Ramos (cell line): ENCODE data around the gene SNTB2.
"Not testable (repeated sequence)": the region's sequence is repeated elsewhere in the genome, so short reads cannot be mapped to it uniquely, and the experiment has no call there.

Experiments used
- in situ Hi-C: fragments of 300-500 bp; cut with MboI; formaldehyde crosslinking; loops from one replicate; pipeline ENCODE4 v1.14.3; 2022; ENCODE audit warnings: low sequenced_read_pairs; ENCODE audit not compliant: unreplicated experiment

Gene SNTB2

DNA sequence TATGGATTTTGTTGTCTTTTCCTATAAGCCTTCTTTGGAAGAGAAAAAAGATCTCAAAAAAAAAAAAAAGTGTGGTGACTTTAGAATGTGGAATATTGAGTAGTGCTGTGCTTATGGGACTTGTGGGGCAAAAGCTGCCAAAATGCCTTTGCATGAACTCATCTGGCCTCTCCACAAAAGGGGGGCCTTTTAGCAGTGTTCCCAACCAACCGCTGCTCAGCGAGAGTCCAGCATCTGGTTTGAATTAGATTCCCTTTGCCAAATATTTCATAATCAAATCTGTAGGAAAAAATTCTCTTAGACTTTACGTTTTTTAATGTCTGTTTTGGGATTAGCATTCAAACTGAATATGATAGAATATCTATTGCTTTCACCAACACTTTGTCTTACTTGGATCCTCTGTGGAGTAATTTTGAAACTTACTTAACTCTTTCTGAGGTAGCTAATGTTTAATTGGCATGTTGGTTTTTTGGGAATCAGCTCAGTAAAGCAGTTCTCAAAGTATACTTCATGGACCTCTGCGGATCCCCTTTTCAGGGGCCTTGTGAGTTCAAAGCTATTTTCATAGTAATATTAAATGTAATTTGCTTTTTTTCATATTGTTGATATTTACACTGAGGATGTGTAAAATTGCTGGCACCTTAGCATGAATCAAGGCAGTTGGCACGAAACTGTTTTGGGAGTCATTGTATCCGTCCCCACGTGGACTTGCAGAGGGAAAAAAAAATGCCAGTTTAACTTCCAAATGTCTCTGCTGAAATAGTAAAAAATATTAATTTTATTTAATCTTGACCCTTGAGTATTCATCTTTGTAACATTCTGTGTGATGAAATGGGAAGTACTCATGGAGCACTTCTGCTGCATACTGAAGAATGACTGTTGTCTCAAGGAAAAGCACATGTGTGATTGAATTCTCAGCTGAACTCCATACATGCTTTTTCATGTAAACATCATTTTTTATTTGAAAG lies 89.5 kb downstream of the SNTB2 start:
- in situ Hi-C loops, result no loop called here

DNA sequence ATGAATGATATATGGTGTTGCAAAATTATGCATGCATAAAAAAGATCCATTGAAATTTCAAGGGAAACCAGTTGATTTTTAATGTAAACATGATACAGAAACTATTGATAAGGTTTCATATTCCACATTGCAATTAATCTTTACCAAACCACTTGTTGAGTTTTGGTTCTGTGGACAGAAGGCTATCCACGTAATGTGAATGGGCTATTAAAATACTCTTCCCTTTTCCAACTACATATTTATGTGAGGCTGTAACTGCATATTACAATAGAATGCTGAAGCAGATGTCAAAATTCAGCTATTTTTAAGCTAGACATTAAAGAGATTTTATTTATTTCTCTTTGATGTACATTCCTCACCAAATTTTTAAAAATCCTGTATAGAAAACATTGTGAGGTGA lies 90.4 kb downstream of the SNTB2 start:
- in situ Hi-C loops, result no loop called here

DNA sequence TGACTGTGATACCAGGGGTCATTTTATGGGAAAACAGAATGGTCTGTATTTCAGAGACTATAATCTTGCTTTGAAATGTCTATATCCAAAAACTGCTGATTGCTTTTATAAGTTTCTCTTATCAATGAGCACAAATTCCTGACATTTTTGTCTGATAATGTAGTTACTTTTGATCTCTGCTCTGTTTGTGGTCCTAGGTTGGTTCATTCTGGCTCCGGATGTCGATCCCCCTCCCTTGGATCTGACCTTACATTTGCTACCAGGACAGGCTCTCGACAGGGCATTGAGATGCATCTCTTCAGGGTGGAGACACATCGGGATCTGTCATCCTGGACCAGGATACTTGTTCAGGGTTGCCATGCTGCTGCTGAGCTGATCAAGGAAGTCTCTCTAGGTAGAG lies 96.9 kb downstream of the SNTB2 start:
- in situ Hi-C loops, result no loop called here

DNA sequence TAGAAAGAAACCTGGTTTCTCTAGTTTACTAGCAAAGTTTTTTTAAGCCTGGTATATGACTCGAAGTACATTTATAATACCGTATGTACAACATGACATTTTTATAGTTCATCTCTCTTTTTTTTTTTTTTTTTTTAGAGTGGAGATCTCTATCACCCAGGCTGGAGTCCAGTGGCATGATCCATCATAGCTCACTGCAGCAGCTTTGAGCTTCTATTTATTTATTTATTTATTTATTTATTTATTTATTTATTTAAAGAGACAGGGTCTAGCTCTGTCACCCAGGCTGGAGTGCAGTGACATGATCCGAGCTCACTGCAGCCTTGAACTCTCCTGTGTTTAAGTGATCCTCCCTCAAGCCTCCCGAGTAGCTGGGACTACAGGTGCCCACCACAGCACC lies 98.3 kb downstream of the SNTB2 start:
- in situ Hi-C loops, result loop anchor here (5.0 kb wide), 1 partner anchor 133 kb away; no protein-coding TSS in a partner anchor

DNA sequence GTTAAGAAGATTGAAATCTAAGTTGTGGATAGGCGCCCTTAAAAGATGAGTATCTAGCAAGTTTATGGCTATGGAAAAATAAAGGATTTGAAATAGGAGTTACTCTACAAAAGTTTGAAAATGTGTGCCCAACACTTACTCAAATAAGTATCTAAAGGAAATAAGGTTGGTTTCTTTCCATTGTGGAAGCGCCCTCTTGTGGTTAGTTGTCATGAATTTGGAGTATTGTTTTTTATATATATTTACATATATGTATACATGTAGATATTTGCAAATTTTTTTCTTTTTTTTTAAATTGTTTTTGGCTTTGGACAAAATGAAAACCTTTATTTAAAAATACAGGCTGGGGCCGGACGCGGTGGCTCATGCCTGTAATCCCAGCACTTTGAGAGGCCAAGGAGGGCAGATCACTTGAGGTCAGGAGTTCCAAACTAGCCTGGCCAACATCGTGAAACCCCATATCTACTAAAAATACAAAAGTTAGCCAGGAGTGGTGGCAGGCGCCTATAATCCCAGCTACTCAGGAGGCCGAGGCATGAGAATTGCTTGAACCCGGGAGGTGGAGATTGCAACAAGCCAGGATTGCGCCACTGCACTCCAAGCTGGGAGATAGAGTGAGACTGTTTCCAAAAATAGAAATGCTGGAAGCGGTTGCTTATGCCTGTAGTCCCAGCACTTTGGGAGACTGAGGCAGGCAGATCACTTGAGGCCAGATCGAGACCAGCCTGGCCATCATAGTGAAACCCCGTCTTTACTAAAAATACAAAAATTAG lies 100.2 kb downstream of the SNTB2 start:
- in situ Hi-C loops, result loop anchor here (5.0 kb wide), 1 partner anchor 135 kb away; no protein-coding TSS in a partner anchor

DNA sequence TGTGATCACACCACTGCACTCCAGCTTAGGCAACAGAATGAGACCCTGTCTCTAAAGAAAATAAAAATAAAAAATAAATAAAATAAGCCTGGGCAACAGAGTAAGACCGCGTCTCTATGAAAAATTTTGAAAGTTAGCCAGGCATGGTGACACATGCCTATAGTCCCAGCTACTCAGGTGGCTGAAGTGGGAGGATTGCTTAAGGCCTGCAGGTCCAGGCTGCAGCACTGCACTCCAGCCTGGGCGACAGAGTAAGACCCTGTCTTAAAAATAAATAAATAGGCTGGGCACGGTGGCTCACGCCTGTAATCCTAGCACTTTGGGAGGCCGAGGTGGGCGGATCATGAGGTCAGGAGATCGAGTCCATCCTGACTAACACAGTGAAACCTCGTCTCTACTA lies 104.7 kb downstream of the SNTB2 start:
- in situ Hi-C loops, result not testable (repeated sequence)

DNA sequence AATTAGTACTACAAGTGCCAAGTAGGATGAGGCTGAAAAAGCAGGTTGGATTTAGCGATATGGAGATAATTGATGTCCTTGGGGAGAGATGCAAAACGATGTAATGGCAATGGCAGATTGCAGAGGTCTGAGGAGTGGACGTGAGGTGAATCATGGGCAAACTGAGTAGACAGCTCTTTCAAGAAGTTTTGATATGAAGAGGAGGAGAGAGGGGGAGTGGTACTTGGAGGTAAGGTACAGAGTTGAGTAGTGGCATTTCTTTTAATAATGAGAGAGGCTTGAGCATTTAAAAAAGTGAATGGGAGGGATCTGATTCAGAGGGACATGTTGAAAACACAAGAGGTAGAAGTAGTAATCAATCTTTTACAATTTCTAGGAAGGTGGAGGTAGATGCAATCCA lies 106.4 kb downstream of the SNTB2 start:
- in situ Hi-C loops, result no loop called here

DNA sequence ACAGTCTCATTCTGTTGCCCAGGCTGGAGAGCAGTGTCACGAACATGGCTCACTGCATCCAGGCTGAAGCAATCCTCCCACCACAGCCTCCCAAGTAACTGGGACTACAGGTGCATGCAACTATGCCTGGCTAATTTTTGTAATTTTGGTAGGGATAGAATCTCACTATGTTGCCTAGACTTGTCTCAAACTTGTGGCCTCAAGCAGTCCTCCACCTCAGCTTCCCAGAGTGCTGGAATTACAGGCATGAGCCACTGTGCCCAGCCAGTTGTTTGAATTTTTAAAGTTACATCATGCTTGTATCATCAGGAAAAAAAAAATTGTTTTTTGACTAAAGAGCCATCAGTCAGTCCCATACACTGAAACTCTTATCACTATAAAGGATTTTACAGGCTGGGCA lies 107.1 kb downstream of the SNTB2 start:
- in situ Hi-C loops, result no loop called here

DNA sequence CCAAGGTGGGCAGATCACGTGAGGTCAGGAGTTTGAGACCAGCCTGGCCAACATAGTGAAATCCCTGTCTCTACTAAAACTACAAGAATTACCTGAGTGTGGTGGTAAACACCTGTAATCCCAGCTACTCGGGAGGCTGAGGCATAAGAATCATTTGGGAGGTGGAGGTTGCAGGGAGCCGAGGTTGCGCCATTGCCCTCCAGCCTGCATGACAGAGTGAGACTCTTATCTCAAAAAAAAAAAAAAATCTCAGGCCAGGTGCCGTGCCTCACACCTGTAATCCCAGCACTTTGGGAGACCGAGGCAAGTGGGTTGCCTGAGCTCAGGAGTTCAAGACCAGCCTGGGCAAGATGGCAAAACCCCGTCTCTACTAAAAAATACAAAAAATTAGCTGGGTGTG lies 109.8 kb downstream of the SNTB2 start:
- in situ Hi-C loops, result not testable (repeated sequence)

DNA sequence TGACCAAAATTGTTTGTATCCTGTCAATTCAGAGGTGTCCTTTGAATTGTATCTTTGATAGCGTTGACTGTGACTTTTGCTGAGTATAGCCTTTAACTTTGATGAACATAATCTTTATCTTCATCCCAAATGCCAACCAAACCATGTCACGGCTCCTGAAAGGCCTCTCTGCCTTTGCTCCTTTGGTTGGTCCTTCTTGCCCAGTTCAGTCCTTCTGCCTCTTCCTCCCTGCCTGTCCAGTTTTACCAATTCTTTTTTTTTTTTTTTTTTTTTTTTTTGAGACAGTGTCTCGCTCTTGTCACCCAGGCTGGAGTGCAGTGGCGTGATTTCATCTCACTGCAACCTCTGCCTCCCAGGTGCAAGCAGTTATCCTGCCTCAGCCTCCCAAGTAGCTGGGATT lies 111.3 kb downstream of the SNTB2 start:
- in situ Hi-C loops, result no loop called here

DNA sequence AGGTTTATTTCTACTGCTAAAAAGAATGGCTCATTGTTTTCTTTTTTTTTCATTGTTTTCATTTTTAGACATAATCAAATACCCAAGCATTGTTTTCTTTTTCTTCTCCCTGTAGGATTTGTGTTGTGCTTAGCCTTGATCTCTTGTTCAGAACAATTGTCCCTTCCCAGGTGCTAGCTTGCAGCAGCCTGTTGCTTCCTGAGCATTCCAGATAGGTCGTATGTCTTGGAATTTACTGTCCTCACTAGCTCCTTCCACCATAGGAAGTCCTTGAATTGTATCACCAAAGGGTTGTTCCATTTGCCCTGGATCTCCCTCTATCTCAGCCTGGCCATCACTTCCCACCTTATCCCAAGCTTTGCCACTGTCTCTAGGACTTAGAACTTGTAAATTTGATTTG lies 114.2 kb downstream of the SNTB2 start:
- in situ Hi-C loops, result no loop called here

DNA sequence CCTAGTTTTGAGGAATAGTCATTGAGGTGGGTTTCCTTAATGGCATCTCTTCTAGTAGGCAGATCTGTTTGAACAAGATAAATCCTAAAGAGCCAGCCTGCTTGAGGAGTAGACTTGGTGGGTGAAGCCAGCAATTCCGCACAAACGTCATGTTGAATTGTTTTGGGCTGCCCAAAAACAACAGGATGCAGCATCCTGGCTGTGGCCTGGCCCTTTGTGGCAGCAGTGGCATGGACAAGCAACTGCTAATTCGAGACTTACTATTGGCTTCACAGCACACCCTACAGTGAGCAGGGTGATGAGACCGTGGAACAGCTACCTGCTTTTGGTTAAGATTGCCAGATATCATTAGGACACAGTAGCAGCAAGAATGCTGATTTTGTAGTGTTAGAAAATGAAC lies 114.9 kb downstream of the SNTB2 start:
- in situ Hi-C loops, result no loop called here

DNA sequence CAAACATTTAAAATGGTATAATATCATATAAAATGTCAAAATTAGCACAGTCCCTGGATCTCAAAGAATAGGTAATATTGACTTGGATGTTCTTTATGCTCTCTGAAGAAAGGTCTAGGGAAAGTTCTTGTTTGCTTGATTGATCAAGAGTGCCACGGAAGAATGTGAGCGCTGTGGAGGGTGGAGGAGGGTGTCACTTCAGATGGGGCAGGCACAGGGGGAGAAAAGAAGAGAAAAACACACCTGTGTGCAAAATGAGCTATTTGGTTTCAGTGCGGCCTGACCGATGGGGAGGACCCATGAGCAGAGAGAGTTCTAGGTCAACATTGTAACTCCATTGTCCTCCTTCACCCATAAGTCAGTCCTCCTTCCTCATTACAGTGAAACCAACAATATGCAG lies 115.3 kb downstream of the SNTB2 start:
- in situ Hi-C loops, result no loop called here

DNA sequence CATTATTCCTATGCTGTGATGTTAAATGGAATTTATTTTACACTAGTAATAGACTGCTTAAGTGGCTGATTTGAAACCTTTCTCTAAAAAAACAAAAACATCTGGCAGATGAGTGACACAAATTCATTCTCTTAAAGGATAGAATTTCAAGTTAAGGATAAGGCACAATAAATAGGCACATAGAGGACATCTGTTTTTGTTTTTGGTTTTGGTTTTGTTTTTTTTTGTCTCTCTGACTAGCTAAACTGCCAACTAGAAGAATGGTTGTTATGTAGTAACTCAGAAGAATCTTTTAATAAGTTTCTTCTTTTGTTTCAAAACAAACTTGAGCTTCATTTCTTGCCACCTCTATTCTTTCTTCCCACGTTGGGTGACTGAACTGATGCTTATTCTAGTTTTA lies 119.1 kb downstream of the SNTB2 start:
- in situ Hi-C loops, result no loop called here

DNA sequence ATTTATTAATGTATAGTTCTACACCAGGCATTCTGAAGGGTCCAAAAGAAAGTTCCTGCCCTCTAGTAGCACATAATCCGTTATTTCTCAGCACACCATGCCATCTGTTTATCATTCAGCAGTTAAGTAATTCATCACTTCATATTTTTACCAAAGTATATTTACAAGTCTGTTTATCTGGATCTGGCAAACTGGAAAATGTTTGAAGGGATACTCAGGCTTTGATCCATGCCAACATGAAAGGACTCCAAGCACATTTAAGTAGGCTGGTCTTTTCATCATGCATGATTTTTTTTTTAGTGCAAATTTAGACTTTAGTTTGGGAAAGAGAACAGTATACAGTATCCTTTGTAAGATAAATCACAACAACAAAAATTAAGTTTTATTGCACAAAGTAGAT lies 120.1 kb downstream of the SNTB2 start:
- in situ Hi-C loops, result no loop called here

DNA sequence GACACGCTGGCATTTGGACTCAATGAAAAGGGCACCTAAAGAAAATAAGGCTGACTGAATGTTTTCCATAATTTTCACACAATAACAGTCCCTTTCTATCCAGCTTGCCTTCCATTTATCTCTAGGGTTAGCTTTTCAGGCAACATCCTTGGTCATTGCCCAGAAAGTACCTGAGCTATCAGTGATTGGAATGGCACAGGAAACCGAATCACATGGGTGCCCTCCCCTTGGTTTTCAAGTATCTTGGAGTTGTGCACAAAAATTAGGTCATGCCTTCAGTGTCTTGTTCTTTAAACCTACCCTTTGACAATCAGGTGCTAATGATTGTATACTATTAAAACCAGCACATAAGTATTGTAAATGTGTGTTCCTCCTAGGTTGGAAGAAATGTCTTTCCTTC lies 120.9 kb downstream of the SNTB2 start:
- in situ Hi-C loops, result no loop called here

DNA sequence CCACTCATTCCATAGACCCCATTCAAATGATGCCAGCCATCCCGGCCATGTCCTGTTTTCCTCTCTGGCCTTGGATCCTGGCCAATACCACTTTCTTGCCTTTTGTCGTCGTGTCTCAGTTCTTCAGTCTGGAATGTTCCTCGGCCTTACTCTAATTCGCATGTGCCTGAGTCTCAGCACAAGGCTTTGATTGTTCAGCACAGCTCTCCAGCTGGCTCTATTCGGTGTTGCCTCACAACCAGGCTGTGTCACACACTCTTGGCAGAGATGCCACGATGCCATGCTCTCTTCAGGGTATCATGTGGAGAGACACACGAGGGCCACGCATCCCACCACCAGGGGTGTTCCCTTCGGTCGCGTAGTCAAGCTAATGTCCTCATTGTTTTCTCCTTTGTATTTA lies 122.4 kb downstream of the SNTB2 start:
- in situ Hi-C loops, result no loop called here

DNA sequence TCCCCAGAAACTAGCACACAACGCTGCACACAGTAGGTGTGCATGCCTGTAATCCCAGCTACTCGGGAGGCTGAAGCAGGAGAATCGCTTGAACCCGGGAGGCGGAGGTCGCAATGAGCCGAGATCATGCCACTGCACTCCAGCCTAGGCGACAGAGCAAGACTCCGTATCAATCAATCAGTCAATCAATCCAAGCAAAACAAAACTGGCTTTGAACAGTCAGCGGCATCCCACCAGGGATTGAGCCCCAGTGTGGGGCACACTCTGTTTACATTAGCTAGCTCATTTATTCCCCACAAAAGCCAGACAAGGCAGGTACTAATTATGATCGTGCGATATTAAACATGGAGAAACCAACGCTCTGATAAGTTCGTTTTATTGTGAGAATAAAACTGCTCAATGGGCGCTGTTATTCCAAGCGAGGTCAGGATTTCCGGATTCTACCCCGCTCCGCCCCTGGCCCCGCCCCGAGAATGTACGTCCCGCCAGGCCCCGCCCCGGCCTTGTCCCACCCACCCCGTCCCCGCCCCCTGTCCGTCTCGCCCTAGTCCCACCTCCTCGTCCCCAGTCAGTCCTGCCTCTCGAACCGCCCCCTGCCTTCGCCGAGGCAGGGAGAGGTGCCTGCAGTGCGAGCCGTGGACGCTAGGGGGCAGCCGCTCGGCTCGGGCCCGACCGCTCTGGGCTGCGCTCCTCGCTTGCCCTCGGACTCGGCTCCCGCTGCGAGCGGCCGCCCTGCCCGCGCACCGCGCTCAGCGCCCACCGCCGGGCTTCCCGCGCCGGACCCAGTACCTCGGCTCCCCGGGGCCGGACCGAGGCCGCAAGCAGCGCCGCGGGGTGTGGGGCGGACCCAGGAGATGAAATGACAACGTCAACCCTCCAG lies 123.9 kb downstream of the SNTB2 start, which contains the start of gene VPS4A:
Gene VPS4A (plus strand): TSS at position 698 of the 880 bp plus-strand sequence. CDS start 162 bp downstream, at position 860.
- in situ Hi-C loops, result no loop called here

DNA sequence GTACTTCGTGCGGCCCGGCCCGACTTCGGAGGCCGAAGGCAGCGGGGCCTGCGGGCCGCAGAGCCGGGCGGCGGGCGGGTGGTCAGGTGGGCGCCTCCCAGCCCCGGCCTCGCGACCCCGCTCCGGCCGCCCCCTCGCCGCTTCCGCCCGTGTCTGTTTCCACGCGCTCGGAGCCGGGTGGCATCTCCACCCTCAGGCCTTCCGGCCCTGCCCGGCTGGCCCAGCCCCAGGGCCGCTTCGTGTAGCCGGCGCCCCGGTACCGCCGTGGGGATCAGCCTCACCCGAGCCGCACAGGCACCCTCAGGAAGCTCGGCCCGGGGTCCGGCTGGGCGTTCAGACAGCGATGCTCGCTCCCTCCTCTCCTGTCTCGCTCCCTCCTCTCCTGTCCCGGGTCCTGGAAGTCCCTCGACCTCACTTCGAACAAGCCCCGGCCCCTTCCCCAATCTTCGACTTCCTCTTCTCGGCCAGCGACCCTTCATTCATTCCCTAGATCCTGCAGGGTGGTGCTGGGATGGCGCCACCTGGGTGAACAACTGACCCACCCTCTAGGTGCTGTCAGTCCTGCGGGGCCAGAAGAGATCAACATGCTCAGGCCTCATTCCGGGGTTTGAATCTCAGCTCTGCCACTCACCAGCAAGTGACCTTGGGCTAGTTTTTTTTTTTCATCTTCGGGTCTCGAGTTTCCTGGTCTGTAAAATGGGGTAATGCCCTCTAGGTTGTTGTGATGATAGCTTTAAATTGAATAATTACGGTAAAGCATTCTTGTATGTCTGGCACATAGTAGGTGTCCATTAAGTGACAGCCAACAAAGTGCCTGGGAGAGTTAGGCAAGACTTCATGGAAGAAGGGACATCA lies 124.8 kb downstream of the SNTB2 start:
- in situ Hi-C loops, result no loop called here
